Measurements from ENCODE around the gene SMIM41.

SMIM41 gene

GRCh38 chr12:52147367-52147963, 68.0 kb downstream of the SMIM41 start:
- DNase-seq (ENCODE audit: low spot score), result peak; percentile 98

GRCh38 chr12:52147964-52148463, 68.5 kb downstream of the SMIM41 start:
- no peak for DNase-seq (ENCODE audit: low spot score)

GRCh38 chr12:52148464-52149181, 69.1 kb downstream of the SMIM41 start:
- no peak for DNase-seq (ENCODE audit: low spot score)

- no peak for DNase-seq (ENCODE audit: low spot score)
Observed at GRCh38 chr12:52149182-52149641, 69.7 kb downstream of the SMIM41 start.

- DNase-seq (ENCODE audit: low spot score), result no peak
Observed at GRCh38 chr12:52149651-52150241, 70.2 kb downstream of the SMIM41 start.

GRCh38 chr12:52151153-52151836, 71.8 kb downstream of the SMIM41 start:
- DNase-seq (ENCODE audit: low spot score), result no peak

GRCh38 chr12:52151837-52152783, 72.6 kb downstream of the SMIM41 start:
- DNase-seq (ENCODE audit: low spot score), result peak; percentile 77

GRCh38 chr12:52152905-52153317, 73.4 kb downstream of the SMIM41 start:
- no peak for DNase-seq (ENCODE audit: low spot score)

GRCh38 chr12:52155048-52155868, 75.8 kb downstream of the SMIM41 start:
- peak; percentile 41 for DNase-seq (ENCODE audit: low spot score)

- no peak for DNase-seq (ENCODE audit: low spot score)
Observed at GRCh38 chr12:52156311-52156710, 76.8 kb downstream of the SMIM41 start.

- peak; percentile 73 for DNase-seq (ENCODE audit: low spot score)
Observed at GRCh38 chr12:52156757-52157565, 77.5 kb downstream of the SMIM41 start.

GRCh38 chr12:52157566-52158150, 78.2 kb downstream of the SMIM41 start:
- no peak for DNase-seq (ENCODE audit: low spot score)
